ENCODE results near the gene IRF8.

Gene IRF8

GRCh38 chr16:85950136-85950918, 51.4 kb downstream of the IRF8 start:
- TF ChIP-seq CTCF (IDR thresholded peaks at IDR 0.05), result no peak

GRCh38 chr16:85952197-85952596, 53.2 kb downstream of the IRF8 start:
- Histone ChIP-seq H3K36me3 (ENCODE audit: control insufficient read depth, insufficient read depth, low read length) (no peaks in the 10 kb centered on the region), H3K4me2 (ENCODE audit: low read length) (no peak overlapping the region), H3K79me2 (no peaks in the 10 kb centered on the region), H2AFZ (no peak overlapping the region), H3K4me1 (no peaks in the 10 kb centered on the region), H3K4me3 (ENCODE audit: low read depth, low read length) (no peak overlapping the region), H3K27ac (no peak overlapping the region), H3K9ac (no peak overlapping the region), H3K9me3 (ENCODE audit: control insufficient read depth, low read length) (no peaks in the 10 kb centered on the region), H3K27me3 (ENCODE audit: control insufficient read depth, insufficient read depth, low read length) (no peaks in the 10 kb centered on the region)
- TF ChIP-seq CTCF (IDR thresholded peaks at IDR 0.05), result no peak

More at GRCh38 chr16:85950136-85950918, 51.4 kb downstream of the IRF8 start:
- no peaks in the 10 kb centered on the region for H3K27me3 ChIP-seq (ENCODE audit: control insufficient read depth, insufficient read depth, low read length)
- no peaks in the 10 kb centered on the region for H3K4me1 ChIP-seq
- H3K9ac ChIP-seq, result no peak overlapping the region
- no peaks in the 10 kb centered on the region for H3K9me3 ChIP-seq (ENCODE audit: control insufficient read depth, low read length)
- no peak overlapping the region for H3K4me2 ChIP-seq (ENCODE audit: low read length)
- no peaks in the 10 kb centered on the region for H3K36me3 ChIP-seq (ENCODE audit: control insufficient read depth, insufficient read depth, low read length)
- no peak overlapping the region for H2AFZ ChIP-seq
- no peak overlapping the region for H3K4me3 ChIP-seq (ENCODE audit: low read depth, low read length)
- H3K27ac ChIP-seq, result no peak overlapping the region
- H3K79me2 ChIP-seq, result no peaks in the 10 kb centered on the region

GRCh38 chr16:85952811-85953210, 53.8 kb downstream of the IRF8 start:
- no peaks in the 10 kb centered on the region for H3K27me3 ChIP-seq (ENCODE audit: control insufficient read depth, insufficient read depth, low read length)
- no peaks in the 10 kb centered on the region for H3K4me1 ChIP-seq
- H3K4me2 ChIP-seq (ENCODE audit: low read length), result no peak overlapping the region
- no peak overlapping the region for H2AFZ ChIP-seq
- no peak overlapping the region for H3K4me3 ChIP-seq (ENCODE audit: low read depth, low read length)
- no peaks in the 10 kb centered on the region for H3K36me3 ChIP-seq (ENCODE audit: control insufficient read depth, insufficient read depth, low read length)
- H3K79me2 ChIP-seq, result no peaks in the 10 kb centered on the region
- no peaks in the 10 kb centered on the region for H3K9me3 ChIP-seq (ENCODE audit: control insufficient read depth, low read length)
- H3K9ac ChIP-seq, result no peak overlapping the region
- TF ChIP-seq CTCF (IDR thresholded peaks at IDR 0.05), result no peak
- H3K27ac ChIP-seq, result no peak overlapping the region

GRCh38 chr16:85954927-85955519, 56.1 kb downstream of the IRF8 start:
- H3K27ac ChIP-seq, result no peak overlapping the region

More at GRCh38 chr16:85954927-85955519, 56.1 kb downstream of the IRF8 start:
- no peak overlapping the region for H3K9ac ChIP-seq
- no peaks in the 10 kb centered on the region for H3K36me3 ChIP-seq (ENCODE audit: control insufficient read depth, insufficient read depth, low read length)
- no peak overlapping the region for H3K4me3 ChIP-seq (ENCODE audit: low read depth, low read length)
- no peak overlapping the region for H3K4me2 ChIP-seq (ENCODE audit: low read length)
- no peaks in the 10 kb centered on the region for H3K9me3 ChIP-seq (ENCODE audit: control insufficient read depth, low read length)
- no peaks in the 10 kb centered on the region for H3K27me3 ChIP-seq (ENCODE audit: control insufficient read depth, insufficient read depth, low read length)
- TF ChIP-seq CTCF (IDR thresholded peaks at IDR 0.05), result no peak
- H3K4me1 ChIP-seq, result no peaks in the 10 kb centered on the region
- H2AFZ ChIP-seq, result no peak overlapping the region
- H3K79me2 ChIP-seq, result no peaks in the 10 kb centered on the region

Data from parathyroid adenoma (tissue), 2 donors.